Activated T-cell treated with anti-CD3 and anti-CD28 coated beads for 1 hour (primary cell): Measurements from ENCODE around the gene RCVRN.

Experiments
- DNase-seq: peaks from one replicate; pipeline ENCODE4 v3.0.0-alpha.2; 2020; ENCODE audit warnings: low read depth

The RCVRN gene

DNA sequence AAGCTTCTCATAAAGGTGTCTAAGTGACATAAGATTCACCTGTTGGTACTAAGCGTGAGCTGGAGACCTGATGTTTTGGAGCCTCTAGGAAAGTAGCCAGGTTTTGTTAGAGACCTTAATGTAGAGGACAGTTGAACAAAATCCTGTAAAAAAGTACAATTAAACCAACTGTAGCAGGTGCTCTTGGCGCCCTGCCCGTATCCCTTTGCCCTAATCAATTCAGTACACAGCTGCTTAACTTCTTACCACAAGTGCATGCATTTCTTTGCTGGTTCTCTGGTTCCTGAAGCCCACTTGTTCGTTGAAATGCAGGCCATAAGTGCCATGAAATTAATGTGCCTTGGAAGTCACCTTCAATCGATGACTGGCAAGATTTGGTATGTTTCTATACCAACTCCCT lies 54.9 kb downstream of the RCVRN start:
- DNase-seq = no peak
